ENCODE results near the gene ITFG1.
"Not testable (repeated sequence)": the region's sequence is repeated elsewhere in the genome, so short reads cannot be mapped to it uniquely, and the experiment has no call there.

The ITFG1 gene

GRCh38 chr16:47211218-47211617 lies 249.6 kb downstream of the ITFG1 start (continued):
- TF ChIP-seq TSHZ2 (CRISPR knock-in tag; IDR thresholded peaks at IDR 0.05) = no peak
- TF ChIP-seq CSDC2 (CRISPR knock-in tag; IDR thresholded peaks at IDR 0.05) = no peak
- no peak for TF ChIP-seq PPARA (CRISPR knock-in tag; IDR thresholded peaks at IDR 0.05; ENCODE audit: borderline replicate concordance)
- no peak for TF ChIP-seq ISL1 (CRISPR knock-in tag; IDR thresholded peaks at IDR 0.05)
- no peak for TF ChIP-seq BACH2 (CRISPR knock-in tag; IDR thresholded peaks at IDR 0.05; ENCODE audit: borderline replicate concordance)

GRCh38 chr16:47204736-47205504 lies 255.9 kb downstream of the ITFG1 start:
- ATAC-seq = no peak
- no peak for TF ChIP-seq TCF4 (CRISPR knock-in tag; IDR thresholded peaks at IDR 0.05; ENCODE audit: borderline replicate concordance)
- TF ChIP-seq ZNF8 (CRISPR knock-in tag; IDR thresholded peaks at IDR 0.05) = no peak
- no peak for TF ChIP-seq ZNF70 (CRISPR knock-in tag; IDR thresholded peaks at IDR 0.05)
- no peak for TF ChIP-seq ESRRG (CRISPR knock-in tag; IDR thresholded peaks at IDR 0.05)

GRCh38 chr16:47203433-47203832 lies 257.4 kb downstream of the ITFG1 start:
- ATAC-seq = not testable (repeated sequence)

- ATAC-seq = no peak
- no peak for TF ChIP-seq CSDC2 (CRISPR knock-in tag; IDR thresholded peaks at IDR 0.05)
- no peak for TF ChIP-seq ZFP30 (CRISPR knock-in tag; IDR thresholded peaks at IDR 0.05)
- TF ChIP-seq ESRRG (CRISPR knock-in tag; IDR thresholded peaks at IDR 0.05) = no peak
- TF ChIP-seq PATZ1 (CRISPR knock-in tag; IDR thresholded peaks at IDR 0.05; ENCODE audit: borderline replicate concordance) = no peak
- TF ChIP-seq PPARA (CRISPR knock-in tag; IDR thresholded peaks at IDR 0.05; ENCODE audit: borderline replicate concordance) = no peak
- no peak for TF ChIP-seq CREB5 (CRISPR knock-in tag; IDR thresholded peaks at IDR 0.05; ENCODE audit: low read depth)
- no peak for TF ChIP-seq ARNTL (CRISPR knock-in tag; IDR thresholded peaks at IDR 0.05; ENCODE audit: borderline replicate concordance, low read depth)
- no peak for TF ChIP-seq POU6F1 (CRISPR knock-in tag; IDR thresholded peaks at IDR 0.05; ENCODE audit: borderline replicate concordance, low read depth)
These were observed 262.7 kb downstream of the ITFG1 start for GRCh38 chr16:47198180-47198575.

GRCh38 chr16:47197536-47198179 lies 263.2 kb downstream of the ITFG1 start:
- TF ChIP-seq RARB (CRISPR knock-in tag; IDR thresholded peaks at IDR 0.05) = no peak
- TF ChIP-seq ZNF8 (CRISPR knock-in tag; IDR thresholded peaks at IDR 0.05) = no peak
- no peak for TF ChIP-seq BACH2 (CRISPR knock-in tag; IDR thresholded peaks at IDR 0.05; ENCODE audit: borderline replicate concordance)
- TF ChIP-seq TSHZ2 (CRISPR knock-in tag; IDR thresholded peaks at IDR 0.05) = no peak
- TF ChIP-seq TCF4 (CRISPR knock-in tag; IDR thresholded peaks at IDR 0.05; ENCODE audit: borderline replicate concordance) = no peak
- TF ChIP-seq PPARA (CRISPR knock-in tag; IDR thresholded peaks at IDR 0.05; ENCODE audit: borderline replicate concordance) = no peak
- TF ChIP-seq ARNTL (CRISPR knock-in tag; IDR thresholded peaks at IDR 0.05; ENCODE audit: borderline replicate concordance, low read depth) = no peak
- no peak for TF ChIP-seq TOX (CRISPR knock-in tag; IDR thresholded peaks at IDR 0.05; ENCODE audit: borderline replicate concordance)
- no peak for TF ChIP-seq ZNF70 (CRISPR knock-in tag; IDR thresholded peaks at IDR 0.05)
- no peak for TF ChIP-seq CREB5 (CRISPR knock-in tag; IDR thresholded peaks at IDR 0.05; ENCODE audit: low read depth)
- no peak for ATAC-seq
